ENCODE results near the gene SMIM45.
A peak's percentile ranks its signal among the peaks of the same experiment; 100 is the strongest.

Gene SMIM45

DNA sequence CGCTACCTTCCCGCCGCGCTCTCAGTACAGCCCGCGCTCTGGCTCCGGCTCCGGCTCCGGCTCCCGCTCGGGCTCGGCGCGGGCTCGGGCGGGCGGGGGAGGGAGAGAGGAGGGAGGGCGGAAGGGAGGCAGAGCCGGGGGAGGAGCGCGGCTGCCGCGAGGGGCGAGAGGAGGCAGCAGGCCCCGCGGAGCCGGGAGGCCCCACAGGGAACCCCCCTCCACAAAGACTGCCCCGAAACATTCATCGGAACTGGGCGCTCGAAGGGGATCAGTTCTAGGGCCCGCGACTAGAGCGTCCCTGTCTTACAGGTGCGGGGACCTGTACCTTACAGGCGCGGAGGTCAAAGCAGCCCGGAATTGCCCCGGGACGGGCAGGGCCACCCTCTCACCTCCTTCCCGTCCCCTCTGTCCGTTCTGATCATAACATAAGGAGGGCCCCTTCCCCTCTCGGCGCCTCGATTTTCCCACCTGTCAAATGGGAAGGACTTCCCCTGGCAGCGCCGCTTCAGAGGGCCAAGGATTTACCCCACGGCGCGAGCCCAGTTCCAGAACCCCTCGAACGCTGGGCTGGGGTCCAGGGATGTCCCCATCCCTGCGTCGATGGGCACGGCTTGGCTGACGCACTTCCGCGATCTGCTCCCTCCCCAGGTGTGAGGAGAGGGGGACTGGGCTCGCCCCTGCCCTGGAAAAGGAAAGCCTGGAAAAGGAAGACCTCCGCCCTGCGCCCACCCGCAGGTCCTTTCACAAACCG is 36.7 kb upstream of the SMIM45 start, which contains the start of gene SHISA8 (continued):
- TF ChIP-seq, protein P1, sequence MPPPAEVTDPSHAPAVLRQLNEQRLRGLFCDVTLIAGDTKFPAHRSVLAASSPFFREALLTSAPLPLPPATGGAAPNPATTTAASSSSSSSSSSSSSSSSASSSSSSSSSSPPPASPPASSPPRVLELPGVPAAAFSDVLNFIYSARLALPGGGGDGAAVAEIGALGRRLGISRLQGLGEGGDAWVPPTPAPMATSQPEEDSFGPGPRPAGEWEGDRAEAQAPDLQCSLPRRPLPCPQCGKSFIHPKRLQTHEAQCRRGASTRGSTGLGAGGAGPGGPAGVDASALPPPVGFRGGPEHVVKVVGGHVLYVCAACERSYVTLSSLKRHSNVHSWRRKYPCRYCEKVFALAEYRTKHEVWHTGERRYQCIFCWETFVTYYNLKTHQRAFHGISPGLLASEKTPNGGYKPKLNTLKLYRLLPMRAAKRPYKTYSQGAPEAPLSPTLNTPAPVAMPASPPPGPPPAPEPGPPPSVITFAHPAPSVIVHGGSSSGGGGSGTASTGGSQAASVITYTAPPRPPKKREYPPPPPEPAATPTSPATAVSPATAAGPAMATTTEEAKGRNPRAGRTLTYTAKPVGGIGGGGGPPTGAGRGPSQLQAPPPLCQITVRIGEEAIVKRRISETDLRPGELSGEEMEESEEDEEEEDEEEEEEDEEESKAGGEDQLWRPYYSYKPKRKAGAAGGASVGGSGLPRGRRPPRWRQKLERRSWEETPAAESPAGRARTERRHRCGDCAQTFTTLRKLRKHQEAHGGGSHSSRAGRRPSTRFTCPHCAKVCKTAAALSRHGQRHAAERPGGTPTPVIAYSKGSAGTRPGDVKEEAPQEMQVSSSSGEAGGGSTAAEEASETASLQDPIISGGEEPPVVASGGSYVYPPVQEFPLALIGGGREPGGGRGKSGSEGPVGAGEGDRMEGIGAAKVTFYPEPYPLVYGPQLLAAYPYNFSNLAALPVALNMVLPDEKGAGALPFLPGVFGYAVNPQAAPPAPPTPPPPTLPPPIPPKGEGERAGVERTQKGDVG (CRISPR knock-in tag; IDR thresholded peaks at IDR 0.05): no peak
- TF ChIP-seq, protein P2, sequence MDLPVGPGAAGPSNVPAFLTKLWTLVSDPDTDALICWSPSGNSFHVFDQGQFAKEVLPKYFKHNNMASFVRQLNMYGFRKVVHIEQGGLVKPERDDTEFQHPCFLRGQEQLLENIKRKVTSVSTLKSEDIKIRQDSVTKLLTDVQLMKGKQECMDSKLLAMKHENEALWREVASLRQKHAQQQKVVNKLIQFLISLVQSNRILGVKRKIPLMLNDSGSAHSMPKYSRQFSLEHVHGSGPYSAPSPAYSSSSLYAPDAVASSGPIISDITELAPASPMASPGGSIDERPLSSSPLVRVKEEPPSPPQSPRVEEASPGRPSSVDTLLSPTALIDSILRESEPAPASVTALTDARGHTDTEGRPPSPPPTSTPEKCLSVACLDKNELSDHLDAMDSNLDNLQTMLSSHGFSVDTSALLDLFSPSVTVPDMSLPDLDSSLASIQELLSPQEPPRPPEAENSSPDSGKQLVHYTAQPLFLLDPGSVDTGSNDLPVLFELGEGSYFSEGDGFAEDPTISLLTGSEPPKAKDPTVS (IDR thresholded peaks at IDR 0.05; ENCODE audit: low read depth, low read length): no peak
- TF ChIP-seq EGR1 (IDR thresholded peaks at IDR 0.05; ENCODE audit: borderline replicate concordance in 1 of 2, low read depth in 2 of 2, low read length in 2 of 2): peak in 1 of 2 experiments; percentile 29; a peak in 1 of 3 replicates
- no peak for TF ChIP-seq SMAD1 (IDR thresholded peaks at IDR 0.05; ENCODE audit: low read depth, partially characterized antibody)
- TF ChIP-seq SUPT20H (IDR thresholded peaks at IDR 0.05; ENCODE audit: borderline replicate concordance, control insufficient read depth, low read depth, low read length): no peak
- TF ChIP-seq SUZ12 (IDR thresholded peaks at IDR 0.05; ENCODE audit: unreplicated experiment): no peak
- TF ChIP-seq MEF2A (IDR thresholded peaks at IDR 0.05; ENCODE audit: insufficient read depth, low read depth, low read length): no peak
- no peak for TF ChIP-seq HDGF (IDR thresholded peaks at IDR 0.05)
- TF ChIP-seq, protein P3, sequence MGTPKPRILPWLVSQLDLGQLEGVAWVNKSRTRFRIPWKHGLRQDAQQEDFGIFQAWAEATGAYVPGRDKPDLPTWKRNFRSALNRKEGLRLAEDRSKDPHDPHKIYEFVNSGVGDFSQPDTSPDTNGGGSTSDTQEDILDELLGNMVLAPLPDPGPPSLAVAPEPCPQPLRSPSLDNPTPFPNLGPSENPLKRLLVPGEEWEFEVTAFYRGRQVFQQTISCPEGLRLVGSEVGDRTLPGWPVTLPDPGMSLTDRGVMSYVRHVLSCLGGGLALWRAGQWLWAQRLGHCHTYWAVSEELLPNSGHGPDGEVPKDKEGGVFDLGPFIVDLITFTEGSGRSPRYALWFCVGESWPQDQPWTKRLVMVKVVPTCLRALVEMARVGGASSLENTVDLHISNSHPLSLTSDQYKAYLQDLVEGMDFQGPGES (IDR thresholded peaks at IDR 0.05): no peak
- no peak for TF ChIP-seq MTA2 (IDR thresholded peaks at IDR 0.05; ENCODE audit: low read depth)
- TF ChIP-seq, protein P4, sequence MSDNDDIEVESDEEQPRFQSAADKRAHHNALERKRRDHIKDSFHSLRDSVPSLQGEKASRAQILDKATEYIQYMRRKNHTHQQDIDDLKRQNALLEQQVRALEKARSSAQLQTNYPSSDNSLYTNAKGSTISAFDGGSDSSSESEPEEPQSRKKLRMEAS (IDR thresholded peaks at IDR 0.05; ENCODE audit: low read depth, low read length): no peak
